Ovary (tissue), 9 donors: ENCODE results near the gene HTR1D. TPM values are rescaled to one million over a fixed set of nuclear protein-coding genes. Genes with fewer than 3 reads are reported as not detected.

Experiments used
- DNase-seq, 5 donors: peaks; one replicate each; pipeline ENCODE4 v3.0.0-alpha.2; 2019 to 2020
- H3K27ac ChIP-seq, 2 donors: fragments of 200-600 bp; one replicate each; pipeline versions ENCODE4 v1.5.1 to v1.8.0; 2019 to 2022
- H3K27me3 ChIP-seq: fragments of 200-600 bp; one replicate; pipeline ENCODE4 v1.8.0; 2022
- H3K36me3 ChIP-seq: fragments of 200-600 bp; sonication (generic); one replicate; pipeline ENCODE4 v1.5.1; 2019
- H3K4me1 ChIP-seq: one replicate; pipeline ENCODE4 v1.8.1; 2013; ENCODE audit warnings: mild to moderate bottlenecking, moderate library complexity; ENCODE audit not compliant: insufficient read depth
- H3K4me3 ChIP-seq: fragments of 200-600 bp; sonication (generic); one replicate; pipeline ENCODE4 v1.5.1; 2017
- H3K9me3 ChIP-seq, 2 donors: fragments of 200-600 bp in 1 of 2; sonication (generic) in 1 of 2; one replicate each; pipeline versions ENCODE4 v1.5.1 to v1.8.1; 2013 to 2019; ENCODE audit warnings: mild to moderate bottlenecking in 1 of 2, moderate library complexity in 1 of 2
- EP300 ChIP-seq: sonication (generic); formaldehyde crosslinking; IDR thresholded peaks from one replicate; pipeline ENCODE4 v1.6.1; 2017; ENCODE audit warnings: antibody characterized with exemption
- POLR2A ChIP-seq: fragments of 450-650 bp; IDR thresholded peaks from one replicate; pipeline ENCODE4 v1.6.1; 2017; ENCODE audit warnings: antibody characterized with exemption, mild to moderate bottlenecking, moderate library complexity
- WGBS, 3 donors: extraction: QIAGEN DNeasy Blood & Tissue Kit in 1 of 3; methylation state at CpG; one replicate each; pipeline versions ENCODE4 v1.1.5 to v1.1.7; 2013 to 2017; 5-methylcytosine and 5-hydroxymethylcytosine counted together
- intact Hi-C, 4 donors: fragments of 100-400 bp; cut with DNase I; formaldehyde crosslinking; loops; one replicate each; pipeline versions ENCODE4 v1.11.0 to v1.15.1; 2022 to 2023
- polyA plus RNA-seq, 2 donors: library from polyadenylated mRNA; stranded (reverse); fragments of 200-250 nt in 1 of 2; fragments of 350-450 nt in 1 of 2; fragmentation: Illumina TruSeq in 1 of 2; extraction: RNeasy Lipid Tissue Mini Kit (QIAGEN cat#74804) in 1 of 2; gene quantifications; one replicate each; pipeline ENCODE4 v1.2.3, GENCODE V29; 2013 to 2014
- total RNA-seq, 7 donors: library from RNA; depleted of rRNA in 2 of 7; stranded (reverse); fragments of >200 nt in 2 of 7; fragmentation: NEBNext Ultra II Directional in 3 of 7; extraction: Animal tissue kit (Norgen Biotek cat#: 25700) in 3 of 7; gene quantifications; one replicate each; pipeline versions ENCODE4 v1.1.0 to v1.2.4, GENCODE V29; 2016 to 2023
- TF ChIP-seq, protein P1 (sequence below), 3 donors: fragments of 450-650 bp in 2 of 3; fragments of 200-600 bp in 1 of 3; IDR thresholded peaks; one replicate each; pipeline versions ENCODE4 v1.5.1 to v1.8.0; 2016 to 2022; ENCODE audit warnings: antibody characterized with exemption in 3 of 3, mild to moderate bottlenecking in 1 of 3
- donor health status: DM: no; HTN: no; CAD: no; lungs with moderate emphysema.
- donor health status: DM: no; HTN: no; CAD: no.
- donor health status: Bipolar disorder and iron deficiency.
- donor health status: DM: yes; HTN: yes; CAD: no.
- donor health status: DM: no; HTN: no; CAD: no.
- donor health status: DM: yes; HTN: yes; CAD: no.

The HTR1D gene
- total and polyA plus RNA-seq, 9 donors: 0.05 to 0.80 (median 0.10) TPM; not detected in 5

DNA sequence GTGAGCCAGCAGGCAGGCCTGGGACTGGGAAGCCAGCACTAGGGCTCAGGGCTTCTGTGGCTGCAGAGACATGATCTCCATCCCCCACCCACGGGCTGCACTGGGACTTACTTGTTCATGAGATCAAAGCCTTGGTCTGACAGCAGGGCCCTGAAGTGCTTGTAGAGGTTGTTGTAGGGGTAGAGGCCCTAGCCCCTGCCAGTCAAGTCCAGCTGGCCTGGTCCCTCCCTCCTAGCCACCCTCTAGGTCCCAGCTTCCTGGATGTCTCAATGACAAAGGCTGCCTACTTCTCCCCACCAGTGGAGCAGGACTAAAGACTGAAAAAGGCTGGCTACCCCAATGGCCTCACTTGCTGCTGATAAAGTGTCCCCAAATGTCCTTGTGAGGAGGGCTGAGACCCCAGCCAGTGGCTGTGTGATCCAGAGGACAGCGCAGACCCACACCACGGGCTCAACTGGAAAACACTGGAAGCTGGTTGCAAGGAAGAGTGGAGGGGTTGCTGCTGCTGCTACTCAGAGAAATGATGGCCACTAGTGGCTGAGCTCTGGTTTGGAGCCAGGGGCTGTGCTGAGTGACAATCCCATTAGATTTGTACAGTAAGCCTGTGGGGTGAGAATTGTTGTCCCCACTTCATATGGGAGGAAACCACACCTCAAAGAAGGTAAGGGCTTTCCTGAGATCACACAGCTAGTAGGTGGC is 1.4 kb downstream of the HTR1D start:
- intact Hi-C loops: no loop called here
- Histone ChIP-seq H3K27me3 (peaks cover 9% of the 10 kb centered on the region), H3K9me3 (no peaks in the 10 kb centered on the region), H3K27ac (no peak overlapping the region), H3K4me1 (no peaks in the 10 kb centered on the region), H3K4me3 (no peak overlapping the region), H3K36me3 (no peaks in the 10 kb centered on the region)
- 60 to 76% (median 70%) methylated on average over 3 of the region's 3 CpGs for WGBS, 3 donors
- no peak for DNase-seq
- TF ChIP-seq, protein P1, sequence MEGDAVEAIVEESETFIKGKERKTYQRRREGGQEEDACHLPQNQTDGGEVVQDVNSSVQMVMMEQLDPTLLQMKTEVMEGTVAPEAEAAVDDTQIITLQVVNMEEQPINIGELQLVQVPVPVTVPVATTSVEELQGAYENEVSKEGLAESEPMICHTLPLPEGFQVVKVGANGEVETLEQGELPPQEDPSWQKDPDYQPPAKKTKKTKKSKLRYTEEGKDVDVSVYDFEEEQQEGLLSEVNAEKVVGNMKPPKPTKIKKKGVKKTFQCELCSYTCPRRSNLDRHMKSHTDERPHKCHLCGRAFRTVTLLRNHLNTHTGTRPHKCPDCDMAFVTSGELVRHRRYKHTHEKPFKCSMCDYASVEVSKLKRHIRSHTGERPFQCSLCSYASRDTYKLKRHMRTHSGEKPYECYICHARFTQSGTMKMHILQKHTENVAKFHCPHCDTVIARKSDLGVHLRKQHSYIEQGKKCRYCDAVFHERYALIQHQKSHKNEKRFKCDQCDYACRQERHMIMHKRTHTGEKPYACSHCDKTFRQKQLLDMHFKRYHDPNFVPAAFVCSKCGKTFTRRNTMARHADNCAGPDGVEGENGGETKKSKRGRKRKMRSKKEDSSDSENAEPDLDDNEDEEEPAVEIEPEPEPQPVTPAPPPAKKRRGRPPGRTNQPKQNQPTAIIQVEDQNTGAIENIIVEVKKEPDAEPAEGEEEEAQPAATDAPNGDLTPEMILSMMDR (IDR thresholded peaks at IDR 0.05): no peak
- TF ChIP-seq EP300 (no peak), POLR2A (no peak)

DNA sequence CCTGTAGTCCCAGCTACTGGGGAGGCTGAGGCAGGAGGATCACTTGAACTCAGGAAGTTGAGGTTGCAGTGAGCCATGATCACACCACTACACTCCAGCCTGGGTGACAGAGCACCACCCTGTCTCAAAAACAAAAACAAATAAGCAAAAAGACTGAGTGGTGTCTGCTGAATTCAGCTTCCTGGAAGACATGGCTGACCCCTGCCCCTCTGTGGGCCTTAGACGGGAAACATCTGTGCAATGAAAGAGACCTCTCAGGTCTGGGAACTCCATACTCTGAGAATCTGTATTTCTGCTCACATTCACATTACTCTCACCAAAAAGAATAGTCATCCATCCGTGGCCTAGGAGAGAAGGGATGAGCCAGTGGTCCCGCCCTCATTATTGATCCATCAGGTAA is 2.0 kb downstream of the HTR1D start:
- no peak for DNase-seq
- no peak overlapping the region for H3K4me3 ChIP-seq
- no peaks in the 10 kb centered on the region for H3K36me3 ChIP-seq
- no peak for TF ChIP-seq POLR2A
- no peak overlapping the region for H3K27ac ChIP-seq
- H3K4me1 ChIP-seq: no peaks in the 10 kb centered on the region
- WGBS, 3 donors: 80 to 88% (median 84%) methylated on average over 3 of the region's 3 CpGs
- intact Hi-C loops: no loop called here
- no peaks in the 10 kb centered on the region for H3K9me3 ChIP-seq
- peaks cover 9% of the 10 kb centered on the region for H3K27me3 ChIP-seq

DNA sequence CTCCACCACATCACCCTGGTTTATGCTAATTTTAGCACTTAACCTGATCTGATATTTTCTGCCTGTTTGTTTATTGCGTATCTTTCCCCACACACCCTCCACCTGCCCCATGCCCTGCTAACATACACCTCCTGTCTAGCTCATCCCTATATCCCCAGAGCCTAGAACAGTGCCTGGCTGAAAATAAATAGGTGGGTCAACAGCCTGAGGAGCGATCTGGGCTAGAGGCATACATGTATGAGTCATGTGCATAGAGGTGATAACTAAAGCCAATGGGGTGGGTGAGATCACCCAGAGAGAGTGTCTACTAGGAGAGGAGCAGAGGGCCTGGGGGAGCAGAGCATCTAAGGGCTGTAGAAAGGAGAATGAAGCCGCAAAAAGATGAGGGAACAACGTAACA is 2.7 kb downstream of the HTR1D start:
- intact Hi-C loops: no loop called here
- no peaks in the 10 kb centered on the region for H3K9me3 ChIP-seq
- no peaks in the 10 kb centered on the region for H3K36me3 ChIP-seq
- 89 to 93% (median 90%) methylated on average over 4 of the region's 4 CpGs for WGBS, 3 donors
- no peak for DNase-seq
- peaks cover 9% of the 10 kb centered on the region for H3K27me3 ChIP-seq
- no peak overlapping the region for H3K4me3 ChIP-seq
- no peak for TF ChIP-seq EP300
- TF ChIP-seq, protein P1 (IDR thresholded peaks at IDR 0.05): no peak
- TF ChIP-seq POLR2A: no peak
- no peak overlapping the region for H3K27ac ChIP-seq
- no peaks in the 10 kb centered on the region for H3K4me1 ChIP-seq

DNA sequence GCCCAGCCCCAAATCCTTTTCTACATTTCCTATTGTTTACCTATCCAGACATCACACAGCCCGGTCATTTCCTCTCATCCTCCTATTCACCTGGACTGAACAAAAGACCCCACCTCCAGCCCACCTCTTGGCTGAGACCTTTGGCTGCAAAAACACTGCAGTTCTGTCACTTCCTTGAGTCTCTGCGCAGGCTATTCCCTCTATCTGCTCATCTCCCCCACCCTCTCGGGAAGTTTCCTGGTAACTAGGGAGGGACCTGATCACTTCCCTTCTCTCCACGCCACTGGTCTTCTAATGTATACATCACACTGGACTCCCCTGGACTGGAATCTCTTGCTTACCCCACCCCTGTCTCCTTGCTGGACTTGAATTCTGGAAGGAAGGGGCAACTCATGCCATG is 5.3 kb downstream of the HTR1D start:
- WGBS, 3 donors: 47 to 53% (median 51%) methylated on average over 4 of the region's 4 CpGs
- TF ChIP-seq, protein P1 (IDR thresholded peaks at IDR 0.05): no peak
- TF ChIP-seq EP300 (no peak), POLR2A (no peak)
- Histone ChIP-seq H3K36me3 (no peaks in the 10 kb centered on the region), H3K9me3 (no peaks in the 10 kb centered on the region), H3K27ac (no peak overlapping the region), H3K4me1 (no peaks in the 10 kb centered on the region), H3K27me3 (peaks cover 6% of the 10 kb centered on the region), H3K4me3 (no peak overlapping the region)
- intact Hi-C loops: no loop called here
- DNase-seq: no peak

DNA sequence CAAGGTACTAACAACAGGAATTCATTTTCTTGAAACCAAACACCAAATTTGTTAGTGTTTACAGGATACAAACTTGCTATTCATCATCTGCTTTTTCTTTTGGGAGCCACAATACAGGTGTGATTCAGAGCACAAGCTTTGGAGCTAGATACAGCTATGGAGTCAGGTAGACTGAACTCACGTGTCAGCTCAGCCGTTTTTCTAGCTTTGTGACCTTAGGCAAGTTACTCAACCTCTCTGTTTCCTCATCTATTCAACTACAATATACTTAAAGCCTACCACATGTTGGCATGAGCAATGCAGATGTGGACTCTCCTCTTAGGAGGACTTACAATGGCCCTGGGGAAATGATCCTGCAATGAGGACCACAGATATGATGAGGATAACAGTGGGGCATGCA is 6.3 kb downstream of the HTR1D start:
- Histone ChIP-seq H3K27ac (no peak overlapping the region), H3K4me3 (no peak overlapping the region), H3K9me3 (no peaks in the 10 kb centered on the region), H3K4me1 (no peaks in the 10 kb centered on the region), H3K27me3 (no peaks in the 10 kb centered on the region), H3K36me3 (no peaks in the 10 kb centered on the region)
- WGBS, 3 donors: 59 to 71% (median 62%) methylated on average over 2 of the region's 2 CpGs
- TF ChIP-seq, protein P1 (IDR thresholded peaks at IDR 0.05): no peak
- TF ChIP-seq POLR2A (no peak), EP300 (no peak)
- intact Hi-C loops: no loop called here
- no peak for DNase-seq
